HG02763 (cell line): Measurements from ENCODE around the gene MTRF1.
"Not testable (repeated sequence)": the region's sequence is repeated elsewhere in the genome, so short reads cannot be mapped to it uniquely, and the experiment has no call there.

ENCODE experiments used
- ATAC-seq: cut with Tn5 transposase; IDR thresholded peaks from one replicate; pipeline ENCODE4 v1.9.1; 2021; ENCODE audit warnings: mild to moderate bottlenecking, moderate library complexity; ENCODE audit not compliant: unreplicated experiment

MTRF1 gene

DNA sequence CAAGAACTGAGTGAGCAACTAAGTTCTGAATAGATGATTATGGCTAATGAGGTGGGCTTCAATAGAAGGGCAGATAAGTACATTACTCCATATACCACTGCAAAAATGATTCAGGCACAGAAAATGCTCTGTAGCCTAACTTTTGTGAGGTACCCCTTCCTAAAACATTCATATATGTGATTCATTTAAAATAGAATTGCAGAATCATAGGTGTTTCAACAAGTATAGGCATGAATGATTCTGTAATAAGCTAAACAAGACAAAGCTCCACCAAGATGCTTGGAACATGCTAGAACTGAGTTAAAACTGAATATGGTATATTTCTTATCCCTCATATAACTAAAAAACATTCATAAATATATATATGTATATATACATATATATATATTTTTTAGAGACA, 81.1 kb downstream of the MTRF1 start:
- no peak for ATAC-seq

DNA sequence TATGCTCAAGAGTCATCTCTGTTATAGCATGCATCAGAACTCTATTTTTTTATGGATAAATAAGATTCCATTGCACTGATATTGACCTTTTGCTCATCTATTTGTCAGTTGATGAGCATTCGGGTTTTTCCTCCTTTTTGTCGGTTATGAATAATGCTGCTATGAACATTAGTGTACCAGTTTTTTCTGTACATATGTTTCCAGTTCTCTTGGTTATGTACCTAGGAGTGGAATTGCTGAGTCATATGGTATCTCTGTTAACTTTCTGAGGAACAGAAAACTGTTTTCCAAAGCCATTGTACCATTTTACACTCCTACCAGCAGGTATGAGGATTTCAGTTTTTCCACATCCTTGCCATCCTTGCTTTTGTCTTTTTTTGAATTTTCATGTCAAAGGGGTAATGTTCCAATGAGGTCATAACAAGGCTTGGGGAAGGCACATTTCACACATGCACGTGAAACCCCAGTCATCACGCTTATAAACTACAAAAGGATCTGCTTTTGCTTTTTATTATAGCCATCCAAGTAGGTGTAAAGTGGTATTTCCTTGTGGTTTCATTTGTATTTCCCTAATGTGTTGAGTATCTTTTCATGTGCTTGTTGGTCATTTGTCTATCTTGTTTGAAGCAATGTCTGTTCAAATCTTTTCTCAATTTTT, 83.7 kb downstream of the MTRF1 start:
- no peak for ATAC-seq

DNA sequence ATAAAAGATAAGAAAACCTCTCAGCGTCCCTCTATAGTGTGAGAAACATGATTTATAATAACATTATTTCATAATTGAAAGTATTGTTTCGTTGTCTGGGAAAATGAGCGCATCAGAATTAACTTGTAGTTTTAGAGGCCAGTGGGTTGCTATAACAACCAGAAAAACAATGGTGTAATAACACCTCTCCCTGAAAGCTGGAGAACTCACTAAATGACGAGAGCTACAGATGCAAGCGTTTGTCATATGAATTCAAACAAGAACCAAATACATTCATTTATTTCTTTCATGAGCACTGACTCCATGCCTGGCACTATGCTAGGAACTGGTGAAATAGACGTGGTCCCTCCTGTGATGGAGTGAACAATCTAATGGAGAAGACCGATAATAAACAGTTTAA, 85.3 kb downstream of the MTRF1 start:
- no peak for ATAC-seq

DNA sequence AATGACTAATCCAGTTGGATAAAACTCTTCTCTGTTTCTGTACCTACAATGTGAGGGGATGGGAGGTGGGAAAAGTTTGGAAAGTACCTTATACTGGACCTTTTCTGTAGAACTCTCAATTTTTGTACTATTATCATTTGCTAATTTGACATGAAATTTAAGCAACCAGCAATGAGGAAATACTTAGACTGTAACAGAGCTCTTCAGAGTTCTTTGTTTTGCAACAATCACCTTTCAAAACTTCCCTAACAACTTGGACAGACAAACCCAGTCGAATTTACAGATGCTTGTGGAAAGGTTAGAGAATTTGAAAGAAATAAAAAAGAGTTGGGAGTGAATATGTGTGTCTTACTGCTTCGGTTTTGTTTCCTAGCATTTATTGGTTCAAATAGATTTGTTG, 85.8 kb downstream of the MTRF1 start:
- ATAC-seq = no peak

DNA sequence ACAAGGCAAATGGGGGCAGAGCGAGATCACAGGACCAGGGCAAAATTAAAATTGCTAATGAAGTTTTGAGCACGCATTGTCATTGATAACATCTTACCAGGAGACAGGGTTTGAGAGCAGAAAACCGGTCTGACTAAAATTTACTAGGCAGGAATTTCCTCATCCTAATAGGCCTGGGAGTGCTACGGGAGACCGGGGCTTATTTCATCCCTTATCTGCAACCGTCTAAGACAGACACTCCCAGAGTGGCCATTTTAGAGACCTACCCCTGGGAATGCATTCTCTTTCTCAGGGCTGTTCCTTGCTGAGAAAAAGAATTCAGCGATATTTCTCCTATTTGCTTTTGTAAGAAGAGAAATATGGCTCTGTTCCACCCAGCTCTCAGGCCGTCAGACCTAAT, 87.8 kb downstream of the MTRF1 start:
- ATAC-seq = not testable (repeated sequence)
